Jurkat, Clone E6-1 (cell line): Measurements from ENCODE around the gene TRIL.

ENCODE experiments used
- DNase-seq: peaks from one replicate; pipeline ENCODE4 v3.0.0-alpha.2; 2011; ENCODE audit warnings: low read depth, low spot score
- H3K4me3 ChIP-seq: 2 replicates; pipeline ENCODE4 v1.5.1; 2011; ENCODE audit warnings: mild to moderate bottlenecking, low read length, control low read depth, moderate library complexity

Gene TRIL

GRCh38 chr7:28984217-28984616, 26.1 kb upstream of the TRIL start:
- no peak overlapping the region for H3K4me3 ChIP-seq
- DNase-seq: no peak

GRCh38 chr7:28983396-28984190, 25.5 kb upstream of the TRIL start:
- no peak overlapping the region for H3K4me3 ChIP-seq
- no peak for DNase-seq

GRCh38 chr7:28981161-28981465, 23.0 kb upstream of the TRIL start:
- H3K4me3 ChIP-seq: no peak overlapping the region
- no peak for DNase-seq

GRCh38 chr7:28980451-28981160, 22.5 kb upstream of the TRIL start:
- H3K4me3 ChIP-seq: no peak overlapping the region
- DNase-seq: no peak

GRCh38 chr7:28979776-28980175, 21.6 kb upstream of the TRIL start:
- no peak overlapping the region for H3K4me3 ChIP-seq
- no peak for DNase-seq

- H3K4me3 ChIP-seq: no peak overlapping the region
- DNase-seq: no peak
Observed at GRCh38 chr7:28977881-28978280, 19.8 kb upstream of the TRIL start.

- DNase-seq: no peak
- H3K4me3 ChIP-seq: no peak overlapping the region
Observed at GRCh38 chr7:28976022-28976421, 17.9 kb upstream of the TRIL start.

GRCh38 chr7:28973591-28973990, 15.5 kb upstream of the TRIL start:
- no peak for DNase-seq
- H3K4me3 ChIP-seq: no peak overlapping the region

GRCh38 chr7:28964056-28964455, 5.9 kb upstream of the TRIL start:
- no peak for DNase-seq

GRCh38 chr7:28961972-28962371, 3.8 kb upstream of the TRIL start:
- no peak for DNase-seq
- H3K4me3 ChIP-seq: no peak overlapping the region

More at GRCh38 chr7:28964056-28964455, 5.9 kb upstream of the TRIL start:
- no peak overlapping the region for H3K4me3 ChIP-seq

GRCh38 chr7:28960071-28960840, 2.1 kb upstream of the TRIL start:
- H3K4me3 ChIP-seq: no peak overlapping the region
- DNase-seq: no peak

- no peak overlapping the region for H3K4me3 ChIP-seq
- DNase-seq: no peak
Observed at GRCh38 chr7:28958980-28959347, 834 bp upstream of the TRIL start.

- no peak overlapping the region for H3K4me3 ChIP-seq
- DNase-seq: no peak
Observed at GRCh38 chr7:28957751-28958234, 337 bp downstream of the TRIL start.

GRCh38 chr7:28957064-28957750, 923 bp downstream of the TRIL start:
- DNase-seq: no peak
- no peak overlapping the region for H3K4me3 ChIP-seq

GRCh38 chr7:28956608-28957063, 1.5 kb downstream of the TRIL start:
- DNase-seq: no peak
- peak overlapping the region; percentile 38 for H3K4me3 ChIP-seq

- no peak for DNase-seq
- H3K4me3 ChIP-seq: peak overlapping the region; percentile 38
Observed at GRCh38 chr7:28955718-28956607, 2.2 kb downstream of the TRIL start.

- no peak overlapping the region for H3K4me3 ChIP-seq
- DNase-seq: no peak
Observed at GRCh38 chr7:28955356-28955717, 2.8 kb downstream of the TRIL start.

GRCh38 chr7:28954946-28955345, 3.2 kb downstream of the TRIL start:
- DNase-seq: no peak
- no peak overlapping the region for H3K4me3 ChIP-seq

- no peak for DNase-seq
- no peak overlapping the region for H3K4me3 ChIP-seq
Observed at GRCh38 chr7:28954471-28954870, 3.7 kb downstream of the TRIL start.
